Type B pancreatic cell (in vitro differentiated cells): Measurements from ENCODE around the gene TMEM123. TPM values are rescaled to one million over a fixed set of nuclear protein-coding genes. Genes with fewer than 3 reads are reported as not detected.

Source experiments
- DNase-seq: peaks from one replicate; pipeline ENCODE4 v3.0.0; 2021; ENCODE audit warnings: mixed read lengths; ENCODE audit not compliant: unreplicated experiment; ENCODE audit errors: extremely low spot score
- H3K27ac Mint-ChIP-seq: 2 replicates; pipeline ENCODE4 v1.8.0; 2021; ENCODE audit warnings: mild to moderate bottlenecking, mixed read lengths
- H3K27me3 Mint-ChIP-seq: 2 replicates; pipeline ENCODE4 v1.8.0; 2021; ENCODE audit warnings: mixed read lengths
- H3K36me3 Mint-ChIP-seq: 2 replicates; pipeline ENCODE4 v1.8.0; 2021; ENCODE audit warnings: mixed read lengths
- H3K4me1 Mint-ChIP-seq: one replicate; pipeline ENCODE4 v1.8.0; 2021; ENCODE audit warnings: mixed read lengths; ENCODE audit not compliant: unreplicated experiment
- H3K4me3 Mint-ChIP-seq: 2 replicates; pipeline ENCODE4 v1.8.0; 2021; ENCODE audit warnings: mild to moderate bottlenecking, mixed read lengths
- H3K9me3 Mint-ChIP-seq: 2 replicates; pipeline ENCODE4 v1.8.0; 2021; ENCODE audit warnings: mixed read lengths
- CTCF ChIP-seq: fragments of 200-600 bp; sonication (generic); conservative IDR thresholded peaks from 2 replicates; pipeline ENCODE4 v1.5.0; 2021; ENCODE audit warnings: antibody characterized with exemption, mild to moderate bottlenecking
- total RNA-seq: library from RNA; stranded (reverse); gene quantifications from 2 replicates; pipeline ENCODE4 v1.2.1, GENCODE V29; 2021; ENCODE audit warnings: low replicate concordance

TMEM123 gene
- total RNA-seq, 1 donor from 2014 or later, result 144 TPM

GRCh38 chr11:102398297-102398696, 54.3 kb downstream of the TMEM123 start:
- Mint-ChIP-seq H3K9me3 (no peaks in the 10 kb centered on the region), H3K36me3 (peaks cover 30% of the 10 kb centered on the region), H3K27ac (no peak overlapping the region), H3K27me3 (no peaks in the 10 kb centered on the region), H3K4me3 (no peak overlapping the region), H3K4me1 (no peaks in the 10 kb centered on the region)
- no peak for DNase-seq
- TF ChIP-seq CTCF, result no peak

- Mint-ChIP-seq H3K9me3 (no peaks in the 10 kb centered on the region), H3K4me1 (no peaks in the 10 kb centered on the region), H3K27ac (no peak overlapping the region), H3K27me3 (no peaks in the 10 kb centered on the region), H3K36me3 (peaks cover 26% of the 10 kb centered on the region), H3K4me3 (no peak overlapping the region)
- no peak for DNase-seq
- no peak for TF ChIP-seq CTCF
Measured at GRCh38 chr11:102396708-102397563, 55.6 kb downstream of the TMEM123 start.

- H3K27me3 Mint-ChIP-seq, result no peaks in the 10 kb centered on the region
- no peaks in the 10 kb centered on the region for H3K9me3 Mint-ChIP-seq
- H3K27ac Mint-ChIP-seq, result no peak overlapping the region
- no peak overlapping the region for H3K4me3 Mint-ChIP-seq
- H3K4me1 Mint-ChIP-seq, result no peaks in the 10 kb centered on the region
- peaks cover 19% of the 10 kb centered on the region for H3K36me3 Mint-ChIP-seq
- TF ChIP-seq CTCF, result no peak
- no peak for DNase-seq
Measured at GRCh38 chr11:102395720-102396393, 56.7 kb downstream of the TMEM123 start.

GRCh38 chr11:102393272-102393730, 59.3 kb downstream of the TMEM123 start:
- Mint-ChIP-seq H3K9me3 (no peaks in the 10 kb centered on the region), H3K4me1 (no peaks in the 10 kb centered on the region), H3K27ac (no peak overlapping the region), H3K4me3 (no peak overlapping the region), H3K36me3 (peaks cover 23% of the 10 kb centered on the region), H3K27me3 (no peaks in the 10 kb centered on the region)
- DNase-seq, result no peak
- no peak for TF ChIP-seq CTCF

- Mint-ChIP-seq H3K36me3 (peaks cover 24% of the 10 kb centered on the region), H3K4me3 (no peak overlapping the region), H3K4me1 (peaks cover under 1% of the 10 kb centered on the region), H3K27me3 (no peaks in the 10 kb centered on the region), H3K9me3 (no peaks in the 10 kb centered on the region), H3K27ac (no peak overlapping the region)
- no peak for TF ChIP-seq CTCF
- no peak for DNase-seq
Measured at GRCh38 chr11:102391549-102392237, 60.9 kb downstream of the TMEM123 start.
